ENCODE results near the gene DCDC1.

DNA sequence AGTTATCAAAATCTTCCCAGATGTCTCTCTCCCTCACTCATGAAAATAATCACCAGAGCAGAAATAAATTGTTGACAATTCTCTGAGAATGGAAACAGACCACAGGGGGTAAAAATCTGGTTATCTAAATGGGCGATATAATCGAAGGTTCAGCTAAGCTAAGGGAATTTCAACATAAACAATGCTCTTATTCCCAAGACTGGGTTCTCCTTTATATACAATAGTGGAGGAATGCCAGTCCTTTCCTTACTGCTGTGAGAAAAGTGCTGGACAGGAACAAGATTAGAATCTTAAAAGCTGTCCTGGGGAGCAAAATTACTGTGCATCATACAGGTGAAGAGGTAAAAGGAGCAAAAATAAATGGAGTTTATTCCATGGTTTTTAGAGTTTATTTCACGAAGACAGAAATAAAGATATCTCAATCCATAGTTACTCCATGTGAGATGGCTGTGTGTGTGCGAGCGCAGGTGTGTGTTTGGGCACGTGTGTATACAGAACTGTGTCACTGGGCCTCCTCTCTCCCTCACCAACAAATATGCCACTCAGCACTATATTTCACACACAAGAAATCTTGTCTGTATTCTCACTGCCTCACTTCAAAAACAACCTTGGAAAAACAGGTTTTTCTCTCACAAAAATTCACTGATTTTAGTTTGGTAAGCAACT is 385.6 kb downstream of the DCDC1 start:
- TF ChIP-seq, protein P1, sequence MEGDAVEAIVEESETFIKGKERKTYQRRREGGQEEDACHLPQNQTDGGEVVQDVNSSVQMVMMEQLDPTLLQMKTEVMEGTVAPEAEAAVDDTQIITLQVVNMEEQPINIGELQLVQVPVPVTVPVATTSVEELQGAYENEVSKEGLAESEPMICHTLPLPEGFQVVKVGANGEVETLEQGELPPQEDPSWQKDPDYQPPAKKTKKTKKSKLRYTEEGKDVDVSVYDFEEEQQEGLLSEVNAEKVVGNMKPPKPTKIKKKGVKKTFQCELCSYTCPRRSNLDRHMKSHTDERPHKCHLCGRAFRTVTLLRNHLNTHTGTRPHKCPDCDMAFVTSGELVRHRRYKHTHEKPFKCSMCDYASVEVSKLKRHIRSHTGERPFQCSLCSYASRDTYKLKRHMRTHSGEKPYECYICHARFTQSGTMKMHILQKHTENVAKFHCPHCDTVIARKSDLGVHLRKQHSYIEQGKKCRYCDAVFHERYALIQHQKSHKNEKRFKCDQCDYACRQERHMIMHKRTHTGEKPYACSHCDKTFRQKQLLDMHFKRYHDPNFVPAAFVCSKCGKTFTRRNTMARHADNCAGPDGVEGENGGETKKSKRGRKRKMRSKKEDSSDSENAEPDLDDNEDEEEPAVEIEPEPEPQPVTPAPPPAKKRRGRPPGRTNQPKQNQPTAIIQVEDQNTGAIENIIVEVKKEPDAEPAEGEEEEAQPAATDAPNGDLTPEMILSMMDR (conservative IDR thresholded peaks at IDR 0.05; ENCODE audit: low read length): no peak
- no peak for TF ChIP-seq EZH2phosphoT487 (IDR thresholded peaks at IDR 0.05; ENCODE audit: borderline replicate concordance, low read depth, low read length)
